Activated T-cell treated with anti-CD3 and anti-CD28 coated beads, Interleukin-2, amount 50 U/mL, for 24 hours (primary cell): Measurements from ENCODE around the gene TENM3.

Source experiments
- DNase-seq: peaks from one replicate; pipeline ENCODE4 v3.0.0-alpha.2; 2020
- H3K27ac Mint-ChIP-seq: 2 replicates; pipeline ENCODE4 v1.8.0; 2020; ENCODE audit warnings: mild to moderate bottlenecking, mixed read lengths
- H3K27me3 Mint-ChIP-seq: 2 replicates; pipeline ENCODE4 v1.8.0; 2020; ENCODE audit warnings: mixed read lengths
- H3K36me3 Mint-ChIP-seq: 2 replicates; pipeline ENCODE4 v1.8.0; 2020; ENCODE audit warnings: low read depth, mixed read lengths
- H3K4me1 Mint-ChIP-seq: 2 replicates; pipeline ENCODE4 v1.8.0; 2020; ENCODE audit warnings: low read depth, mixed read lengths
- H3K4me3 Mint-ChIP-seq: 2 replicates; pipeline ENCODE4 v1.8.0; 2020; ENCODE audit warnings: mild to moderate bottlenecking, moderate library complexity, mixed read lengths
- H3K9me3 Mint-ChIP-seq: 2 replicates; pipeline ENCODE4 v1.8.0; 2020; ENCODE audit warnings: mixed read lengths

Gene TENM3

GRCh38 chr4:182567119-182567518, 323.9 kb downstream of the TENM3 start:
- H3K27me3 Mint-ChIP-seq: peaks cover 36% of the 10 kb centered on the region
- no peaks in the 10 kb centered on the region for H3K9me3 Mint-ChIP-seq
- DNase-seq: no peak
- no peak overlapping the region for H3K27ac Mint-ChIP-seq
- no peak overlapping the region for H3K4me3 Mint-ChIP-seq
- H3K36me3 Mint-ChIP-seq: no peaks in the 10 kb centered on the region
- no peaks in the 10 kb centered on the region for H3K4me1 Mint-ChIP-seq

- no peak for DNase-seq
- Mint-ChIP-seq H3K27me3 (peaks cover 25% of the 10 kb centered on the region), H3K4me1 (no peaks in the 10 kb centered on the region), H3K36me3 (no peaks in the 10 kb centered on the region), H3K9me3 (no peaks in the 10 kb centered on the region), H3K4me3 (no peak overlapping the region), H3K27ac (no peak overlapping the region)
These were observed 326.4 kb downstream of the TENM3 start for GRCh38 chr4:182569561-182569960.

- Mint-ChIP-seq H3K27ac (no peak overlapping the region), H3K36me3 (no peaks in the 10 kb centered on the region)
- no peak for DNase-seq
These were observed 331.5 kb downstream of the TENM3 start for GRCh38 chr4:182574706-182575105.

GRCh38 chr4:182575225-182575624, 332.0 kb downstream of the TENM3 start:
- no peak for DNase-seq
- Mint-ChIP-seq H3K9me3 (no peaks in the 10 kb centered on the region), H3K4me3 (no peak overlapping the region), H3K27me3 (peaks cover 22% of the 10 kb centered on the region), H3K27ac (no peak overlapping the region), H3K36me3 (no peaks in the 10 kb centered on the region), H3K4me1 (no peaks in the 10 kb centered on the region)

More at GRCh38 chr4:182574706-182575105, 331.5 kb downstream of the TENM3 start:
- Mint-ChIP-seq H3K4me1 (no peaks in the 10 kb centered on the region), H3K27me3 (peaks cover 22% of the 10 kb centered on the region), H3K9me3 (no peaks in the 10 kb centered on the region), H3K4me3 (no peak overlapping the region)

GRCh38 chr4:182576601-182577289, 333.5 kb downstream of the TENM3 start:
- Mint-ChIP-seq H3K4me1 (no peaks in the 10 kb centered on the region), H3K27ac (no peak overlapping the region), H3K9me3 (no peaks in the 10 kb centered on the region), H3K36me3 (no peaks in the 10 kb centered on the region), H3K4me3 (no peak overlapping the region), H3K27me3 (peaks cover 22% of the 10 kb centered on the region)
- DNase-seq: no peak

- peaks cover 26% of the 10 kb centered on the region for H3K27me3 Mint-ChIP-seq
- H3K9me3 Mint-ChIP-seq: no peaks in the 10 kb centered on the region
- H3K4me1 Mint-ChIP-seq: no peaks in the 10 kb centered on the region
- H3K36me3 Mint-ChIP-seq: no peaks in the 10 kb centered on the region
- no peak overlapping the region for H3K4me3 Mint-ChIP-seq
- H3K27ac Mint-ChIP-seq: no peak overlapping the region
- no peak for DNase-seq
These were observed 334.2 kb downstream of the TENM3 start for GRCh38 chr4:182577411-182577810.

- no peak for DNase-seq
- H3K27ac Mint-ChIP-seq: no peak overlapping the region
- no peak overlapping the region for H3K4me3 Mint-ChIP-seq
- no peaks in the 10 kb centered on the region for H3K9me3 Mint-ChIP-seq
- peaks cover 21% of the 10 kb centered on the region for H3K27me3 Mint-ChIP-seq
- no peaks in the 10 kb centered on the region for H3K4me1 Mint-ChIP-seq
- no peaks in the 10 kb centered on the region for H3K36me3 Mint-ChIP-seq
These were observed 335.2 kb downstream of the TENM3 start for GRCh38 chr4:182578402-182578801.

GRCh38 chr4:182582245-182582644, 339.0 kb downstream of the TENM3 start:
- no peaks in the 10 kb centered on the region for H3K36me3 Mint-ChIP-seq
- no peaks in the 10 kb centered on the region for H3K4me1 Mint-ChIP-seq
- H3K27me3 Mint-ChIP-seq: peaks cover 11% of the 10 kb centered on the region
- DNase-seq: no peak
- H3K4me3 Mint-ChIP-seq: no peak overlapping the region
- H3K27ac Mint-ChIP-seq: no peak overlapping the region
- H3K9me3 Mint-ChIP-seq: no peaks in the 10 kb centered on the region

GRCh38 chr4:182583703-182584415, 340.7 kb downstream of the TENM3 start:
- Mint-ChIP-seq H3K9me3 (no peaks in the 10 kb centered on the region), H3K36me3 (no peaks in the 10 kb centered on the region), H3K27me3 (peaks cover 8% of the 10 kb centered on the region)

GRCh38 chr4:182585321-182585720, 342.1 kb downstream of the TENM3 start:
- Mint-ChIP-seq H3K4me1 (no peaks in the 10 kb centered on the region), H3K36me3 (no peaks in the 10 kb centered on the region), H3K27me3 (peaks cover 8% of the 10 kb centered on the region), H3K4me3 (no peak overlapping the region), H3K9me3 (no peaks in the 10 kb centered on the region), H3K27ac (no peak overlapping the region)
- no peak for DNase-seq

More at GRCh38 chr4:182583703-182584415, 340.7 kb downstream of the TENM3 start:
- H3K4me1 Mint-ChIP-seq: no peaks in the 10 kb centered on the region
- no peak overlapping the region for H3K27ac Mint-ChIP-seq
- DNase-seq: no peak
- no peak overlapping the region for H3K4me3 Mint-ChIP-seq

- H3K27ac Mint-ChIP-seq: no peak overlapping the region
- no peaks in the 10 kb centered on the region for H3K36me3 Mint-ChIP-seq
- H3K4me1 Mint-ChIP-seq: no peaks in the 10 kb centered on the region
- no peak for DNase-seq
- H3K9me3 Mint-ChIP-seq: no peaks in the 10 kb centered on the region
- peaks cover 2% of the 10 kb centered on the region for H3K27me3 Mint-ChIP-seq
- no peak overlapping the region for H3K4me3 Mint-ChIP-seq
These were observed 345.9 kb downstream of the TENM3 start for GRCh38 chr4:182589100-182589499.

- DNase-seq: no peak
- Mint-ChIP-seq H3K4me3 (no peak overlapping the region), H3K27ac (no peak overlapping the region), H3K4me1 (no peaks in the 10 kb centered on the region), H3K36me3 (no peaks in the 10 kb centered on the region), H3K27me3 (peaks cover 3% of the 10 kb centered on the region), H3K9me3 (no peaks in the 10 kb centered on the region)
These were observed 350.2 kb downstream of the TENM3 start for GRCh38 chr4:182593402-182593801.

- Mint-ChIP-seq H3K4me3 (no peak overlapping the region), H3K27ac (no peak overlapping the region), H3K36me3 (no peaks in the 10 kb centered on the region), H3K9me3 (no peaks in the 10 kb centered on the region), H3K4me1 (no peaks in the 10 kb centered on the region), H3K27me3 (peaks cover 3% of the 10 kb centered on the region)
- no peak for DNase-seq
These were observed 350.7 kb downstream of the TENM3 start for GRCh38 chr4:182593864-182594263.

GRCh38 chr4:182600093-182600492, 356.9 kb downstream of the TENM3 start:
- DNase-seq: no peak
- Mint-ChIP-seq H3K36me3 (no peaks in the 10 kb centered on the region), H3K4me1 (no peaks in the 10 kb centered on the region), H3K27me3 (peaks cover 3% of the 10 kb centered on the region), H3K27ac (no peak overlapping the region), H3K9me3 (no peaks in the 10 kb centered on the region), H3K4me3 (no peak overlapping the region)

GRCh38 chr4:182600856-182601255, 357.7 kb downstream of the TENM3 start:
- no peaks in the 10 kb centered on the region for H3K9me3 Mint-ChIP-seq
- H3K36me3 Mint-ChIP-seq: no peaks in the 10 kb centered on the region
- H3K27me3 Mint-ChIP-seq: peaks cover 2% of the 10 kb centered on the region
- no peak overlapping the region for H3K27ac Mint-ChIP-seq
- H3K4me3 Mint-ChIP-seq: no peak overlapping the region
- H3K4me1 Mint-ChIP-seq: no peaks in the 10 kb centered on the region
- DNase-seq: no peak
